Activated CD4-positive, alpha-beta T cell treated with anti-CD3 and anti-CD28 coated beads for 36 hours (primary cell): ENCODE measurements around the gene NEDD4L. TPM values are rescaled to one million over a fixed set of nuclear protein-coding genes. Genes with fewer than 3 reads are reported as not detected.
"Not testable (repeated sequence)": the region's sequence is repeated elsewhere in the genome, so short reads cannot be mapped to it uniquely, and the experiment has no call there.

Experiments
- ATAC-seq: fragments of 200-7000 bp; cut with Tn5 transposase; one replicate; pipeline ENCODE4 v1.10.0; 2021; ENCODE audit warnings: mild to moderate bottlenecking, moderate library complexity
- CTCF ChIA-PET: fragments of 350-600 bp; sonication (Branson Sonifier 250); formaldehyde crosslinking; loops from one replicate; lab custom pipeline; 2021; ENCODE audit warnings: antibody characterized with exemption; lab: Charles Lee
- POLR2A ChIA-PET: fragments of 350-600 bp; sonication (Branson Sonifier 250); formaldehyde crosslinking; loops from one replicate; lab custom pipeline; 2021; ENCODE audit warnings: antibody characterized with exemption, inconsistent platforms; lab: Charles Lee
- DNase-seq: peaks from one replicate; pipeline ENCODE4 v3.0.0-alpha.2; 2020
- H3K27ac Mint-ChIP-seq: one replicate; pipeline ENCODE4 v1.8.0; 2021; ENCODE audit warnings: mixed read lengths
- H3K27me3 Mint-ChIP-seq: one replicate; pipeline ENCODE4 v1.8.0; 2021; ENCODE audit warnings: mixed read lengths
- H3K36me3 Mint-ChIP-seq: one replicate; pipeline ENCODE4 v1.8.0; 2021; ENCODE audit warnings: low read depth, mixed read lengths
- H3K4me1 Mint-ChIP-seq: one replicate; pipeline ENCODE4 v1.8.0; 2021; ENCODE audit warnings: mixed read lengths
- H3K4me3 Mint-ChIP-seq: one replicate; pipeline ENCODE4 v1.8.0; 2021; ENCODE audit warnings: mild to moderate bottlenecking, moderate library complexity, mixed read lengths
- H3K9me3 Mint-ChIP-seq: one replicate; pipeline ENCODE4 v1.8.0; 2021; ENCODE audit warnings: low read depth, mixed read lengths
- intact Hi-C, 2 experiments: fragments of 100-400 bp; cut with DNase I in 1 of 2; cut with micrococcal nuclease in 1 of 2; formaldehyde crosslinking; loops; one replicate each; pipeline versions ENCODE4 v1.14.2 to v1.15.1; 2022 to 2024; cut with DNase I, micrococcal nuclease
- total RNA-seq, 2 experiments: library from RNA; stranded (reverse); gene quantifications; one replicate each; pipeline ENCODE4 v1.2.3, GENCODE V29; 2021

NEDD4L gene
- total RNA-seq: 1 to 10 TPM; 6.4 to 6.8 TPM

DNA sequence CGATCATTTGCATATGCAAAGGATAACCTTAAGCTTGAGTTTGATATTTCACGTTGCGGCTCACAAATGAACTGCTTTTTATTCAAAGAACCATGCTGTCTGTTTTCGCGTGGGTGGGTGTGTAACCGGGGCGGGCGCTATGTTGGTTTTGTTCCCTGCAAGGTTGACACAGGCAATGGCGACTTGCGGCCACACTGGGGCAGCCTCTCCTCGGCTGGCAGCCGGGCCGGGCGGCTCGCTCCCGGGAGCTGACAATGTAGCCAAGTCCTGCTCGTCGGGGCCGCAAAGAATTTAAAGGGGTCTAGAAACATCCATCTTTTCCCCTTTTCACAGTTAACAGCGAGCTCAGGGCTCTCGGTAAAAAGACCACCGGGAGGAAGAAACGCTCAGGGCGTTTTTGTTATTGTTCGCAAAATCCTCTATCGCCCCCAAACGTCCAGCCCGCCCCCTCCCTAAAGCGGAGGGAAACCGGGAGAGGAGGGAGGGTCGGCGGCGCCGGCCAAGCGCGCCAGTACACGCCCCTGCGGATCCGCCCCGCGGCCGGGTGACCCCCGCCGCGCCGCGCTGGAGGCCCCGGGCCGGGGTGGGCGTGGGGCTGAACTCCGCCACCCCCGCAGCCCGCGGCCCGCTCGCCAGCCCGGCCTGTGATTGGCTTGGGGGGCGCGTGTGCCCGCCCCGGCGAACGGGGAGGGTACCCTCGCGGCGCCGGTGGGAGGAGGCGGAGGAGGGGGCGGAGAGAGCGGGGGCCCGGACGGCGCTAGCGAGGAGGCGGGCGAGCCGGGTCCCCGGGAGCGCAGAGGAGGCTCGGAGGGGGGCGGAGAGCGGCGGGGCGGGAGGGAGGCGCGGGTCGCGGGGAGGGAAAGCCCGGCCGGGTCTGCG, at the start of gene NEDD4L:
NEDD4L (plus strand) TSS at position 736 of the 879 bp plus-strand sequence. CDS start 435 bp downstream, outside the sequence.
- CTCF ChIA-PET: interaction anchor here (0.6 to 2.1 kb wide), 26 partner anchors 9 to 440 kb away, joined by 3 to 12 read pairs (median 4); no protein-coding TSS in a partner anchor
- H3K27me3 Mint-ChIP-seq: peaks cover 26% of the 10 kb centered on the region
- ATAC-seq: peak; percentile 87
- intact Hi-C loops: loop anchor here (1.0 to 10.0 kb wide), 9 partner anchors 79 to 1096 kb away; partner anchors contain the start of genes NARS1 (in 1 of the 2) and SEC11C (in 1 of the 2)
- no peaks in the 10 kb centered on the region for H3K36me3 Mint-ChIP-seq
- peaks cover 18% of the 10 kb centered on the region for H3K4me1 Mint-ChIP-seq
- H3K4me3 Mint-ChIP-seq: peak within 1 kb of the TSS; percentile 79
- H3K9me3 Mint-ChIP-seq: no peaks in the 10 kb centered on the region
- H3K27ac Mint-ChIP-seq: peak within 1 kb of the TSS; percentile 35
- POLR2A ChIA-PET: no interaction called here
- peak; percentile 92 for DNase-seq

- H3K27me3 Mint-ChIP-seq: peaks cover 19% of the 10 kb centered on the region
- H3K36me3 Mint-ChIP-seq: no peaks in the 10 kb centered on the region
- H3K4me3 Mint-ChIP-seq: no peak overlapping the region
- CTCF ChIA-PET: no interaction called here
- intact Hi-C loops: no loop called here
- no peaks in the 10 kb centered on the region for H3K4me1 Mint-ChIP-seq
- H3K9me3 Mint-ChIP-seq: no peaks in the 10 kb centered on the region
- POLR2A ChIA-PET: no interaction called here
- H3K27ac Mint-ChIP-seq: no peak overlapping the region
- DNase-seq: no peak
- no peak for ATAC-seq
Measured at GRCh38 chr18:57995331-57995730, 48.7 kb upstream of the NEDD4L start.

GRCh38 chr18:57996894-57997293, 47.1 kb upstream of the NEDD4L start:
- H3K9me3 Mint-ChIP-seq, intact Hi-C loops, DNase-seq, POLR2A ChIA-PET, H3K27ac Mint-ChIP-seq, H3K36me3 Mint-ChIP-seq, H3K4me3 Mint-ChIP-seq, H3K4me1 Mint-ChIP-seq, ATAC-seq: not testable (repeated sequence)
- peaks cover 13% of the 10 kb centered on the region for H3K27me3 Mint-ChIP-seq
- CTCF ChIA-PET: interaction anchor here (0.6 to 0.7 kb wide), 3 partner anchors 35 to 225 kb away, joined by 3 read pairs; no protein-coding TSS in a partner anchor

DNA sequence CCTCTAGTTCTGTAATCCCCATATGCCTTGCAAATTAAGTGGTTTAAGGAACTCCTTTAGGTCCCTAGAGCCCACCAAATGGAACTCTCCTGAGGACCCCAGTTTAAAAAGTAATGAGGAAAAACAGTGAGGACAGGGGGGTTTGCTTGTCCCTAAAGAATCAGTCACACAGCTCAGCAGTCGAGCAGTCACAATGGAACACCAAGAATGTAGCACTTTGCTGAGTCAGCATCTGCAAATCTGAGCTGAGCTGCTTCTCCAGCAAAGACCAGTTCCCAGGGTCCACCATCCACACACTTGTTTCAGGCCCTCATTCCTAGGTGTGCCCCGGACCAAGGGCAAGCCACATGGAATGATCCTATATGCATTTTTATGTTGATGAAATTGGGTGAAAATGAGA, 46.2 kb upstream of the NEDD4L start:
- no peak overlapping the region for H3K4me3 Mint-ChIP-seq
- peaks cover 19% of the 10 kb centered on the region for H3K27me3 Mint-ChIP-seq
- H3K9me3 Mint-ChIP-seq: no peaks in the 10 kb centered on the region
- ChIA-PET POLR2A (no interaction called here), CTCF (interaction anchor here (0.6 kb wide), 1 partner anchor 136 kb away, joined by 3 read pairs; no protein-coding TSS in a partner anchor)
- ATAC-seq: no peak
- H3K36me3 Mint-ChIP-seq: no peaks in the 10 kb centered on the region
- no peak for DNase-seq
- no peaks in the 10 kb centered on the region for H3K4me1 Mint-ChIP-seq
- intact Hi-C loops: no loop called here
- H3K27ac Mint-ChIP-seq: no peak overlapping the region

- ChIA-PET CTCF (no interaction called here), POLR2A (no interaction called here)
- no peak overlapping the region for H3K4me3 Mint-ChIP-seq
- intact Hi-C loops: no loop called here
- H3K27ac Mint-ChIP-seq: no peak overlapping the region
- H3K27me3 Mint-ChIP-seq: peaks cover 22% of the 10 kb centered on the region
- H3K9me3 Mint-ChIP-seq: no peaks in the 10 kb centered on the region
- no peak for DNase-seq
- no peaks in the 10 kb centered on the region for H3K4me1 Mint-ChIP-seq
- no peaks in the 10 kb centered on the region for H3K36me3 Mint-ChIP-seq
- ATAC-seq: no peak
Measured at GRCh38 chr18:57998461-57998860, 45.6 kb upstream of the NEDD4L start.

GRCh38 chr18:58004317-58004716, 39.7 kb upstream of the NEDD4L start:
- no peak overlapping the region for H3K27ac Mint-ChIP-seq
- no peak overlapping the region for H3K4me3 Mint-ChIP-seq
- H3K4me1 Mint-ChIP-seq: no peaks in the 10 kb centered on the region
- POLR2A ChIA-PET: no interaction called here
- DNase-seq (no peak), ATAC-seq (no peak)
- H3K27me3 Mint-ChIP-seq: peaks cover 22% of the 10 kb centered on the region
- intact Hi-C loops: no loop called here
- no peaks in the 10 kb centered on the region for H3K9me3 Mint-ChIP-seq
- CTCF ChIA-PET: interaction anchor here (1.3 kb wide), 1 partner anchor 22 kb away, joined by 3 read pairs; no protein-coding TSS in a partner anchor
- H3K36me3 Mint-ChIP-seq: no peaks in the 10 kb centered on the region

- Mint-ChIP-seq H3K4me3 (no peak overlapping the region), H3K9me3 (no peaks in the 10 kb centered on the region), H3K4me1 (no peaks in the 10 kb centered on the region), H3K27ac (no peak overlapping the region), H3K27me3 (peaks cover 22% of the 10 kb centered on the region), H3K36me3 (no peaks in the 10 kb centered on the region)
- intact Hi-C loops: no loop called here
- no peak for DNase-seq
- CTCF ChIA-PET: interaction anchor here (0.7 to 1.3 kb wide), 2 partner anchors 19 to 23 kb away, joined by 3 read pairs; no protein-coding TSS in a partner anchor
- POLR2A ChIA-PET: no interaction called here
- ATAC-seq: no peak
Measured at GRCh38 chr18:58005011-58005410, 39.0 kb upstream of the NEDD4L start.

DNA sequence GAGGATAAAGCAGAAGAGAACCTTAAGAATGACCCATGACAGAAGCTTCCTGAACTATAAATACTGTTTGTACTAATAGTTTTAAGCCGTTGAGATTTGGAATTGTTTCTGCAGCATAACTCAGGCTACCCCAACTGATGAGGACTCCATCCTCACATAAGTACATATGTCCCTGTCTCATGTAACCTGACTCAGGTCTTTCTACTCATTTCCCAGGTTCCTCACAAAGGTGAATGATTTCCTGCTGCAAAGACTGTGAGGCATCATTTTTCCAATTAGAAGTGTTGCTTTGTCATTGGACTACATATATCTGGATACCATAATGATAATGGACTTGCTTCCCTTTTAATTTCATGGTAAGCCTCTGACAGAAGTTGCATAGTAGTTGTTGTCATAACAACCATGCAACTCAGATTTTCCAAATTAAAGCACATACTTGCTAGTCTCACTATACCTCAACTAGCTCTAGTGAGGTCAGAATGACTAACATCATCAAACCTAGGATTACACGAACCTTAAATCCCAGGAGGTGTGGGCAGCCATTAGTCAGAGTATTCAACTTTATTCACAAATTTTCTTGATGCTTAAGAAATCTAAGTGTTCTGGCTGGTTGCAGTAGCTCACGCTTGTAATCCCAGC, 38.0 kb upstream of the NEDD4L start:
- peak; percentile 31 for DNase-seq
- Mint-ChIP-seq H3K27ac (no peak overlapping the region), H3K9me3 (no peaks in the 10 kb centered on the region), H3K36me3 (no peaks in the 10 kb centered on the region), H3K27me3 (peaks cover 22% of the 10 kb centered on the region), H3K4me1 (no peaks in the 10 kb centered on the region), H3K4me3 (no peak overlapping the region)
- peak; percentile 95 for ATAC-seq
- intact Hi-C loops: no loop called here
- POLR2A ChIA-PET: interaction anchor here (0.7 kb wide), 1 partner anchor 1164 kb away, joined by 6 read pairs; no protein-coding TSS in a partner anchor
- CTCF ChIA-PET: no interaction called here

DNA sequence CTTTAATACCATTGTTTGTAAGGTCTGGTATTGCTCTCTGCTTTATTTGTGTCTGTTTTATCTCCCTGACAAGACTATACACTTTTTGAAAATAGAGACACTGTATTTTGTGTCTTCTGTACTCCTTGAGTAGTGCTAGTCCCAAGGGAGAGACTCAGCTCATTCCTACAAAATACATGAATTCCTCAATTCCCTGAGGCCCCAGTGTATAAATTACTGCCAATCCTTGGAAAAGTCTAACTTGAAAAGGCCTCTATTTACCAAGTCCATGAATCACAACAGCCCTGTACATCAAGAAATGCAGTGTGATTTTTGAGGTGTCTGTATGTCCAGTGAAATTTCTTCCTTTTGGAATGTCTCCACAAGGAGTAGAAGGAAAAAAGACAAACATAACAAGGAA, 34.9 kb upstream of the NEDD4L start:
- Mint-ChIP-seq H3K27me3 (peaks cover 11% of the 10 kb centered on the region), H3K9me3 (no peaks in the 10 kb centered on the region), H3K4me1 (no peaks in the 10 kb centered on the region), H3K4me3 (no peak overlapping the region), H3K36me3 (no peaks in the 10 kb centered on the region), H3K27ac (no peak overlapping the region)
- DNase-seq (no peak), ATAC-seq (no peak)
- ChIA-PET CTCF (interaction anchor here (1.6 to 2.6 kb wide), 2 partner anchors 34 to 113 kb away, joined by 4 to 6 read pairs; partner anchors contain the start of gene NEDD4L), POLR2A (interaction anchor here (0.5 kb wide), 1 partner anchor 315 kb away, joined by 3 read pairs; no protein-coding TSS in a partner anchor)
- intact Hi-C loops: no loop called here

- Mint-ChIP-seq H3K4me1 (no peaks in the 10 kb centered on the region), H3K4me3 (no peak overlapping the region), H3K27me3 (peaks cover 12% of the 10 kb centered on the region), H3K27ac (no peak overlapping the region), H3K36me3 (no peaks in the 10 kb centered on the region), H3K9me3 (no peaks in the 10 kb centered on the region)
- DNase-seq (no peak), ATAC-seq (no peak)
- CTCF ChIA-PET: interaction anchor here (1.6 to 2.6 kb wide), 2 partner anchors 33 to 111 kb away, joined by 4 to 6 read pairs; partner anchors contain the start of gene NEDD4L
- intact Hi-C loops: no loop called here
- POLR2A ChIA-PET: interaction anchor here (0.5 to 0.7 kb wide), 2 partner anchors 15 to 171 kb away, joined by 3 read pairs; no protein-coding TSS in a partner anchor
Measured at GRCh38 chr18:58010265-58010664, 33.8 kb upstream of the NEDD4L start.

GRCh38 chr18:58012356-58012755, 31.7 kb upstream of the NEDD4L start:
- DNase-seq (no peak), ATAC-seq (no peak)
- no peaks in the 10 kb centered on the region for H3K4me1 Mint-ChIP-seq
- no peaks in the 10 kb centered on the region for H3K36me3 Mint-ChIP-seq
- H3K27me3 Mint-ChIP-seq: peaks cover 16% of the 10 kb centered on the region
- H3K27ac Mint-ChIP-seq: no peak overlapping the region
- intact Hi-C loops: no loop called here
- POLR2A ChIA-PET: no interaction called here
- no peak overlapping the region for H3K4me3 Mint-ChIP-seq
- CTCF ChIA-PET: interaction anchor here (0.7 kb wide), 1 partner anchor 157 kb away, joined by 3 read pairs; no protein-coding TSS in a partner anchor
- peaks cover 6% of the 10 kb centered on the region for H3K9me3 Mint-ChIP-seq
